Measurements from ENCODE around the gene SLC9A4. TPM values are rescaled to one million over a fixed set of nuclear protein-coding genes. Genes with fewer than 3 reads are reported as not detected.

SLC9A4 gene
- total and polyA plus RNA-seq, 10 of the 15 experiments (the other 5 are each of a cell fraction or from before 2014, with no cell fraction given): 0.10 TPM; not detected in 9

DNA sequence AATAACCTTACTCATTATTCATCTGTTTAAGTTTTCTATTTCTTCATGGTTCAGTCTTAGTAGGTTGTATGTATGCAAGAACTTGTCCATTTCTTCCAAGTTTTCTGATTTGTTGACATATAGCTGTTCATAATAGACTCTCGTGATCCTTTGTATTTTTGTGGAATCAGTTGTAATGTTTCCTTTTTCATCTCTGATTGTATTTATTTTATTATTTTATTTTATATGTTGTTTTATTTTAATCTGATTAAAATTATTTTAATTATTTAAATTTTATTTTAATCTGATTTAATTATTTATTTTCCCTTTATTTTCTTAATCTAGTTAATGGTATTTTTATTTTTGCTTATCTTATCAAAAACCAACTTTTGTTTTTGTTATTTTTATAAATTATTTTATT is 102.9 kb downstream of the SLC9A4 start:
- ChIA-PET RAD21 (ENCODE audit: unreplicated experiment) (no interaction called here), POLR2A (no interaction called here), CTCF (no interaction called here), SMC1A (ENCODE audit: uncharacterized antibody, unreplicated experiment) (no interaction called here)
- WGBS (ENCODE audit: insufficient coverage, insufficient replicate concordance, low lambda C conversion rate, missing lambda C conversion rate): 0% methylated on average over 1 of the region's 1 CpG
- FAIRE-seq (no peak), DNase-seq (ENCODE audit: low read depth, low spot score) (no peak), ATAC-seq (no peak)
- Histone ChIP-seq H3K27ac (ENCODE audit: control insufficient read depth, insufficient read depth) (no peak overlapping the region), H2AFZ (ENCODE audit: control insufficient read depth, low read depth, low read length) (no peak overlapping the region), H3K79me2 (ENCODE audit: control insufficient read depth, insufficient read depth, low read length) (no peaks in the 10 kb centered on the region), H3K9ac (ENCODE audit: control insufficient read depth, insufficient read depth, low read length) (no peak overlapping the region), H3K4me2 (ENCODE audit: control insufficient read depth, insufficient read depth) (no peak overlapping the region), H4K20me1 (ENCODE audit: control insufficient read depth, insufficient read depth) (no peaks in the 10 kb centered on the region), H3K4me3 (no peak overlapping the region), H3K36me3 (ENCODE audit: control insufficient read depth in 2 of 2, insufficient read depth in 2 of 2, low read length in 1 of 2) (no peaks in the 10 kb centered on the region), H3K9me3 (replicated peaks; ENCODE audit: control insufficient read depth, insufficient read depth, low read length) (no peaks in the 10 kb centered on the region), H3K4me1 (ENCODE audit: control insufficient read depth, insufficient read depth, low read length) (no peaks in the 10 kb centered on the region), H3K27me3 (replicated peaks in 1 of 2; ENCODE audit: control insufficient read depth in 2 of 2, insufficient read depth in 2 of 2, low read length in 1 of 2) (no peaks in the 10 kb centered on the region; a peak in 1 of 4 replicates)
- TF ChIP-seq STAT1 (conservative IDR thresholded peaks at IDR 0.05): no peak
- TF ChIP-seq ZSCAN29 (IDR thresholded peaks at IDR 0.05): no peak
- no peak for TF ChIP-seq FOXK2 (IDR thresholded peaks at IDR 0.05)
- TF ChIP-seq, protein P1, sequence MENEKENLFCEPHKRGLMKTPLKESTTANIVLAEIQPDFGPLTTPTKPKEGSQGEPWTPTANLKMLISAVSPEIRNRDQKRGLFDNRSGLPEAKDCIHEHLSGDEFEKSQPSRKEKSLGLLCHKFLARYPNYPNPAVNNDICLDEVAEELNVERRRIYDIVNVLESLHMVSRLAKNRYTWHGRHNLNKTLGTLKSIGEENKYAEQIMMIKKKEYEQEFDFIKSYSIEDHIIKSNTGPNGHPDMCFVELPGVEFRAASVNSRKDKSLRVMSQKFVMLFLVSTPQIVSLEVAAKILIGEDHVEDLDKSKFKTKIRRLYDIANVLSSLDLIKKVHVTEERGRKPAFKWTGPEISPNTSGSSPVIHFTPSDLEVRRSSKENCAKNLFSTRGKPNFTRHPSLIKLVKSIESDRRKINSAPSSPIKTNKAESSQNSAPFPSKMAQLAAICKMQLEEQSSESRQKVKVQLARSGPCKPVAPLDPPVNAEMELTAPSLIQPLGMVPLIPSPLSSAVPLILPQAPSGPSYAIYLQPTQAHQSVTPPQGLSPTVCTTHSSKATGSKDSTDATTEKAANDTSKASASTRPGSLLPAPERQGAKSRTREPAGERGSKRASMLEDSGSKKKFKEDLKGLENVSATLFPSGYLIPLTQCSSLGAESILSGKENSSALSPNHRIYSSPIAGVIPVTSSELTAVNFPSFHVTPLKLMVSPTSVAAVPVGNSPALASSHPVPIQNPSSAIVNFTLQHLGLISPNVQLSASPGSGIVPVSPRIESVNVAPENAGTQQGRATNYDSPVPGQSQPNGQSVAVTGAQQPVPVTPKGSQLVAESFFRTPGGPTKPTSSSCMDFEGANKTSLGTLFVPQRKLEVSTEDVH (IDR thresholded peaks at IDR 0.05; ENCODE audit: low read depth, partially characterized antibody): no peak
- TF ChIP-seq NBN (IDR thresholded peaks at IDR 0.05): no peak
- no peak for TF ChIP-seq MTA3 (IDR thresholded peaks at IDR 0.05; ENCODE audit: borderline replicate concordance, low read length)
- TF ChIP-seq SIX5 (IDR thresholded peaks at IDR 0.05; ENCODE audit: low read depth, low read length, severe bottlenecking): no peak
- TF ChIP-seq BACH1 (IDR thresholded peaks at IDR 0.05; ENCODE audit: borderline replicate concordance): no peak
- TF ChIP-seq, protein P2, sequence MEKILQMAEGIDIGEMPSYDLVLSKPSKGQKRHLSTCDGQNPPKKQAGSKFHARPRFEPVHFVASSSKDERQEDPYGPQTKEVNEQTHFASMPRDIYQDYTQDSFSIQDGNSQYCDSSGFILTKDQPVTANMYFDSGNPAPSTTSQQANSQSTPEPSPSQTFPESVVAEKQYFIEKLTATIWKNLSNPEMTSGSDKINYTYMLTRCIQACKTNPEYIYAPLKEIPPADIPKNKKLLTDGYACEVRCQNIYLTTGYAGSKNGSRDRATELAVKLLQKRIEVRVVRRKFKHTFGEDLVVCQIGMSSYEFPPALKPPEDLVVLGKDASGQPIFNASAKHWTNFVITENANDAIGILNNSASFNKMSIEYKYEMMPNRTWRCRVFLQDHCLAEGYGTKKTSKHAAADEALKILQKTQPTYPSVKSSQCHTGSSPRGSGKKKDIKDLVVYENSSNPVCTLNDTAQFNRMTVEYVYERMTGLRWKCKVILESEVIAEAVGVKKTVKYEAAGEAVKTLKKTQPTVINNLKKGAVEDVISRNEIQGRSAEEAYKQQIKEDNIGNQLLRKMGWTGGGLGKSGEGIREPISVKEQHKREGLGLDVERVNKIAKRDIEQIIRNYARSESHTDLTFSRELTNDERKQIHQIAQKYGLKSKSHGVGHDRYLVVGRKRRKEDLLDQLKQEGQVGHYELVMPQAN (conservative IDR thresholded peaks at IDR 0.05): no peak
- intact Hi-C loops (cut with micrococcal nuclease; ENCODE audit: unreplicated experiment) (no loop called here), in situ Hi-C loops (cut with MboI) (no loop called here)
- no TSS peak for BruUV-seq (replicated peaks)
